Trophoblast cell (in vitro differentiated cells and primary cell): ENCODE measurements around the gene ADAMTS13.
A peak's percentile ranks its signal among the peaks of the same experiment; 100 is the strongest.

Experiments used
- DNase-seq, 2 donors: peaks; one replicate each; pipeline ENCODE4 v3.0.0-alpha.2; 2016
- H2AFZ ChIP-seq: 2 replicates; pipeline ENCODE4 v1.6.1; 2013; ENCODE audit warnings: low read length, moderate library complexity, mild to moderate bottlenecking; ENCODE audit not compliant: insufficient read depth, poor library complexity
- H2AK5ac ChIP-seq: 2 replicates; pipeline ENCODE4 v1.6.1; 2013; ENCODE audit warnings: mild to moderate bottlenecking, low read length
- H2BK120ac ChIP-seq: 2 replicates; pipeline ENCODE4 v1.6.1; 2013; ENCODE audit warnings: low read length, mild to moderate bottlenecking, moderate library complexity; ENCODE audit not compliant: insufficient read depth, poor library complexity
- H2BK12ac ChIP-seq: 2 replicates; pipeline ENCODE4 v1.6.1; 2013; ENCODE audit warnings: mild to moderate bottlenecking, low read length, moderate library complexity
- H2BK5ac ChIP-seq: 2 replicates; pipeline ENCODE4 v1.6.1; 2013; ENCODE audit warnings: low read length, low read depth, moderate library complexity, mild to moderate bottlenecking; ENCODE audit not compliant: poor library complexity
- H3K14ac ChIP-seq: 2 replicates; pipeline ENCODE4 v1.6.1; 2013; ENCODE audit warnings: mild to moderate bottlenecking, low read length
- H3K18ac ChIP-seq: 2 replicates; pipeline ENCODE4 v1.6.1; 2013; ENCODE audit warnings: mild to moderate bottlenecking, low read length
- H3K23ac ChIP-seq: 2 replicates; pipeline ENCODE4 v1.6.1; 2013; ENCODE audit warnings: low read length
- H3K27ac ChIP-seq: 2 replicates; pipeline ENCODE4 v1.5.1; 2013; ENCODE audit warnings: low read depth, mild to moderate bottlenecking, inconsistent platforms, low read length, moderate library complexity
- H3K27me3 ChIP-seq: 2 replicates; pipeline ENCODE4 v1.6.1; 2013; ENCODE audit warnings: inconsistent platforms, mild to moderate bottlenecking, low read length, moderate library complexity; ENCODE audit not compliant: insufficient read depth
- H3K36me3 ChIP-seq, 2 experiments: 1 replicate in 1 of 2; 2 replicates in 1 of 2; pipeline ENCODE4 v1.6.1; 2013; ENCODE audit warnings: low read length in 2 of 2, mild to moderate bottlenecking in 2 of 2, moderate library complexity in 1 of 2; ENCODE audit not compliant: insufficient read depth in 2 of 2, control insufficient read depth in 1 of 2
- H3K4ac ChIP-seq: 2 replicates; pipeline ENCODE4 v1.6.1; 2013; ENCODE audit warnings: low read depth, mild to moderate bottlenecking, low read length, moderate library complexity
- H3K4me1 ChIP-seq, 2 experiments: 1 replicate in 1 of 2; 2 replicates in 1 of 2; pipeline ENCODE4 v1.6.1; 2013; ENCODE audit warnings: low read length in 2 of 2, mild to moderate bottlenecking in 2 of 2, moderate library complexity in 1 of 2; ENCODE audit not compliant: insufficient read depth in 2 of 2, control insufficient read depth in 1 of 2
- H3K4me2 ChIP-seq: 2 replicates; pipeline ENCODE4 v1.6.1; 2013; ENCODE audit warnings: inconsistent platforms, mild to moderate bottlenecking, low read length, moderate library complexity
- H3K4me3 ChIP-seq: 2 replicates; pipeline ENCODE4 v1.5.1; 2013; ENCODE audit warnings: mild to moderate bottlenecking, low read depth, low read length, inconsistent platforms
- H3K79me1 ChIP-seq: one replicate; pipeline ENCODE4 v1.6.1; 2013; ENCODE audit warnings: low read length
- H3K79me2 ChIP-seq: 2 replicates; pipeline ENCODE4 v1.6.1; 2013; ENCODE audit warnings: low read length, mild to moderate bottlenecking; ENCODE audit not compliant: control insufficient read depth, insufficient read depth, poor library complexity
- H3K9ac ChIP-seq: 2 replicates; pipeline ENCODE4 v1.6.1; 2013; ENCODE audit warnings: mild to moderate bottlenecking, low read length
- H3K9me3 ChIP-seq: 2 replicates; pipeline ENCODE4 v1.6.1; 2013; ENCODE audit warnings: low read depth, mild to moderate bottlenecking, control low read depth, inconsistent platforms, low read length; ENCODE audit not compliant: insufficient read depth
- H4K12ac ChIP-seq: 2 replicates; pipeline ENCODE4 v1.6.1; 2013; ENCODE audit warnings: low read depth, mild to moderate bottlenecking, low read length, moderate library complexity
- H4K8ac ChIP-seq: 2 replicates; pipeline ENCODE4 v1.6.1; 2013; ENCODE audit warnings: low read depth, mild to moderate bottlenecking, low read length, moderate library complexity
- H4K91ac ChIP-seq: one replicate; pipeline ENCODE4 v1.6.1; 2013; ENCODE audit warnings: low read depth, mild to moderate bottlenecking, low read length, moderate library complexity
- WGBS: extraction: QIAGEN DNeasy Blood & Tissue Kit; methylation state at CpG from one replicate; pipeline ENCODE4 v1.1.7; 2013; ENCODE audit warnings: missing lambda C conversion rate; ENCODE audit not compliant: insufficient read length, insufficient coverage; ENCODE audit errors: extremely low coverage; 5-methylcytosine and 5-hydroxymethylcytosine counted together

The ADAMTS13 gene

GRCh38 chr9:133456409-133456808, 34.2 kb downstream of the ADAMTS13 start:
- H3K36me3 ChIP-seq: no peaks in the 10 kb centered on the region
- H4K12ac ChIP-seq: no peak overlapping the region
- no peak overlapping the region for H3K27ac ChIP-seq
- H3K9ac ChIP-seq: no peak overlapping the region
- no peak overlapping the region for H3K4me2 ChIP-seq
- peaks cover 0 to 10% of the 10 kb centered on the region in 2 experiments for H3K4me1 ChIP-seq
- no peak overlapping the region for H2BK5ac ChIP-seq
- H4K8ac ChIP-seq: no peak overlapping the region
- H3K23ac ChIP-seq: no peak overlapping the region
- DNase-seq: no peak
- WGBS: no CpG with 5 or more reads among the region's 9 CpGs
- H2BK120ac ChIP-seq: no peak overlapping the region
- H3K4ac ChIP-seq: no peak overlapping the region
- H3K14ac ChIP-seq: no peak overlapping the region
- no peak overlapping the region for H2AFZ ChIP-seq
- no peaks in the 10 kb centered on the region for H3K9me3 ChIP-seq
- no peak overlapping the region for H3K4me3 ChIP-seq
- no peak overlapping the region for H4K91ac ChIP-seq
- H3K27me3 ChIP-seq: no peaks in the 10 kb centered on the region
- peaks cover 5% of the 10 kb centered on the region for H3K79me1 ChIP-seq
- H2AK5ac ChIP-seq: no peak overlapping the region
- no peak overlapping the region for H3K18ac ChIP-seq
- peaks cover 2% of the 10 kb centered on the region for H3K79me2 ChIP-seq
- no peak overlapping the region for H2BK12ac ChIP-seq

GRCh38 chr9:133457233-133457632, 35.1 kb downstream of the ADAMTS13 start:
- H3K9ac ChIP-seq: no peak overlapping the region
- no peak overlapping the region for H3K4ac ChIP-seq
- no peak overlapping the region for H4K12ac ChIP-seq
- H2BK12ac ChIP-seq: no peak overlapping the region
- no peak overlapping the region for H2BK5ac ChIP-seq
- no peak overlapping the region for H4K8ac ChIP-seq
- H3K4me1 ChIP-seq: peaks cover 5 to 10% of the 10 kb centered on the region in 2 experiments
- peaks cover 2% of the 10 kb centered on the region for H3K79me2 ChIP-seq
- no peak overlapping the region for H3K18ac ChIP-seq
- H3K23ac ChIP-seq: no peak overlapping the region
- H4K91ac ChIP-seq: no peak overlapping the region
- H3K4me2 ChIP-seq: no peak overlapping the region
- H2AK5ac ChIP-seq: no peak overlapping the region
- no peak overlapping the region for H3K27ac ChIP-seq
- no CpG with 5 or more reads among the region's 13 CpGs for WGBS
- no peaks in the 10 kb centered on the region for H3K27me3 ChIP-seq
- no peak for DNase-seq
- no peaks in the 10 kb centered on the region for H3K36me3 ChIP-seq
- H2AFZ ChIP-seq: no peak overlapping the region
- H3K79me1 ChIP-seq: peaks cover 5% of the 10 kb centered on the region
- H2BK120ac ChIP-seq: no peak overlapping the region
- no peak overlapping the region for H3K14ac ChIP-seq
- H3K9me3 ChIP-seq: no peaks in the 10 kb centered on the region
- H3K4me3 ChIP-seq: no peak overlapping the region

GRCh38 chr9:133457748-133458147, 35.6 kb downstream of the ADAMTS13 start:
- Histone ChIP-seq H3K4me3 (no peak overlapping the region), H3K9me3 (no peaks in the 10 kb centered on the region), H3K27ac (no peak overlapping the region), H2BK120ac (no peak overlapping the region), H2BK5ac (no peak overlapping the region), H3K36me3 (no peaks in the 10 kb centered on the region), H4K8ac (no peak overlapping the region), H3K14ac (no peak overlapping the region), H2AK5ac (no peak overlapping the region), H4K91ac (no peak overlapping the region), H3K4me2 (no peak overlapping the region), H4K12ac (no peak overlapping the region), H3K9ac (no peak overlapping the region), H3K4ac (no peak overlapping the region), H3K79me1 (peaks cover 5% of the 10 kb centered on the region), H3K4me1 (peaks cover 5 to 10% of the 10 kb centered on the region in 2 experiments), H3K79me2 (peaks cover 2% of the 10 kb centered on the region), H3K18ac (no peak overlapping the region), H3K27me3 (no peaks in the 10 kb centered on the region), H3K23ac (no peak overlapping the region), H2AFZ (no peak overlapping the region), H2BK12ac (no peak overlapping the region)
- no CpG with 5 or more reads among the region's 11 CpGs for WGBS
- DNase-seq: no peak

- no peak overlapping the region for H4K8ac ChIP-seq
- no peak overlapping the region for H3K18ac ChIP-seq
- H2AK5ac ChIP-seq: no peak overlapping the region
- no CpG with 5 or more reads among the region's 16 CpGs for WGBS
- H3K4me1 ChIP-seq: peaks cover 5 to 10% of the 10 kb centered on the region in 2 experiments
- H2BK12ac ChIP-seq: no peak overlapping the region
- H3K79me2 ChIP-seq: peaks cover 2% of the 10 kb centered on the region
- no peaks in the 10 kb centered on the region for H3K36me3 ChIP-seq
- H3K14ac ChIP-seq: no peak overlapping the region
- peak overlapping the region; percentile 31 for H3K4me3 ChIP-seq
- no peak overlapping the region for H2AFZ ChIP-seq
- no peaks in the 10 kb centered on the region for H3K9me3 ChIP-seq
- peaks cover 5% of the 10 kb centered on the region for H3K79me1 ChIP-seq
- H4K91ac ChIP-seq: no peak overlapping the region
- H3K23ac ChIP-seq: no peak overlapping the region
- H3K4ac ChIP-seq: no peak overlapping the region
- no peak for DNase-seq
- H2BK5ac ChIP-seq: no peak overlapping the region
- H3K27me3 ChIP-seq: no peaks in the 10 kb centered on the region
- peak overlapping the region; percentile 63 for H3K4me2 ChIP-seq
- H2BK120ac ChIP-seq: no peak overlapping the region
- H4K12ac ChIP-seq: peak overlapping the region; percentile 12
- H3K9ac ChIP-seq: no peak overlapping the region
- no peak overlapping the region for H3K27ac ChIP-seq
Observed at GRCh38 chr9:133458643-133459312, 36.6 kb downstream of the ADAMTS13 start.
